A673 (cell line): ENCODE results near the gene SIM2. TPM values are rescaled to one million over a fixed set of nuclear protein-coding genes. Genes with fewer than 3 reads are reported as not detected.

ENCODE experiments used
- BruUV-seq: library from RNA; stranded (reverse); fragments of 400-500 nt; replicated peaks from 2 replicates; lab custom pipeline; 2021; lab: Mats Ljungman, UMichigan
- CTCF ChIA-PET: fragments of 300-600 bp; sonication (Branson Sonifier 250); formaldehyde crosslinking; loops from one replicate; lab custom pipeline; 2022; ENCODE audit warnings: antibody characterized with exemption; lab: Charles Lee
- POLR2A ChIA-PET: fragments of 300-600 bp; sonication (Branson Sonifier 250); formaldehyde crosslinking; loops from one replicate; lab custom pipeline; 2022; ENCODE audit warnings: antibody characterized with exemption; ENCODE audit not compliant: low non-redundant PET; lab: Charles Lee
- DNase-seq: peaks from one replicate; pipeline ENCODE4 v3.0.0-alpha.2; 2015; ENCODE audit warnings: low spot score
- H3K27ac ChIP-seq: fragments of 200-600 bp; sonication (generic); 2 replicates; pipeline ENCODE4 v1.5.1; 2016; ENCODE audit warnings: mixed run types, low read depth, mild to moderate bottlenecking, mixed read lengths, antibody characterized with exemption, low read length; ENCODE audit not compliant: poor library complexity, severe bottlenecking
- H3K27me3 ChIP-seq: fragments of 200-600 bp; sonication (generic); replicated peaks from 2 replicates; pipeline ENCODE4 v1.6.1; 2017; ENCODE audit warnings: mixed run types, low read depth, mild to moderate bottlenecking, mixed read lengths, antibody characterized with exemption, low read length; ENCODE audit not compliant: insufficient read depth, poor library complexity
- H3K36me3 ChIP-seq: fragments of 200-600 bp; sonication (generic); 2 replicates; pipeline ENCODE4 v1.6.1; 2016; ENCODE audit warnings: mixed run types, mild to moderate bottlenecking, mixed read lengths, antibody characterized with exemption, low read length; ENCODE audit not compliant: insufficient read depth, poor library complexity, severe bottlenecking
- H3K4me1 ChIP-seq: fragments of 200-600 bp; sonication (generic); 2 replicates; pipeline ENCODE4 v1.6.1; 2017; ENCODE audit warnings: mixed run types, mild to moderate bottlenecking, mixed read lengths, antibody characterized with exemption, low read length; ENCODE audit not compliant: insufficient read depth, poor library complexity, severe bottlenecking
- H3K4me3 ChIP-seq: fragments of 200-600 bp; sonication (generic); 2 replicates; pipeline ENCODE4 v1.5.1; 2016; ENCODE audit warnings: low read depth, mixed run types, mild to moderate bottlenecking, mixed read lengths, low read length; ENCODE audit not compliant: poor library complexity, severe bottlenecking
- H3K9me3 ChIP-seq: fragments of 200-600 bp; sonication (generic); 2 replicates; pipeline ENCODE4 v1.6.1; 2016; ENCODE audit warnings: mixed run types, low read depth, mild to moderate bottlenecking, mixed read lengths, antibody characterized with exemption, low read length; ENCODE audit not compliant: poor library complexity, severe bottlenecking
- EZH2 ChIP-seq: fragments of 200-600 bp; sonication (generic); IDR thresholded peaks from 2 replicates; pipeline ENCODE4 v1.6.1; 2017; ENCODE audit warnings: borderline replicate concordance, low read depth, mild to moderate bottlenecking, mixed read lengths, antibody characterized with exemption, low read length; ENCODE audit not compliant: poor library complexity, severe bottlenecking
- intact Hi-C: fragments of 100-400 bp; cut with micrococcal nuclease; formaldehyde crosslinking; loops from one replicate; pipeline ENCODE4 v1.10.0; 2022; ENCODE audit not compliant: unreplicated experiment
- total RNA-seq: library from RNA; stranded (reverse); gene quantifications from 2 replicates; pipeline ENCODE4 v1.2.3, GENCODE V29; 2021
- TF ChIP-seq, protein P1 (sequence below): fragments of 300-800, 200-600 bp; sonication (generic); conservative IDR thresholded peaks from 2 replicates; pipeline ENCODE4 v1.5.1; 2017; ENCODE audit warnings: low read depth, mild to moderate bottlenecking, antibody characterized with exemption, low read length, moderate library complexity, mixed read lengths

Gene SIM2
- total RNA-seq, 1 experiment from 2014 or later: 42.7 TPM

DNA sequence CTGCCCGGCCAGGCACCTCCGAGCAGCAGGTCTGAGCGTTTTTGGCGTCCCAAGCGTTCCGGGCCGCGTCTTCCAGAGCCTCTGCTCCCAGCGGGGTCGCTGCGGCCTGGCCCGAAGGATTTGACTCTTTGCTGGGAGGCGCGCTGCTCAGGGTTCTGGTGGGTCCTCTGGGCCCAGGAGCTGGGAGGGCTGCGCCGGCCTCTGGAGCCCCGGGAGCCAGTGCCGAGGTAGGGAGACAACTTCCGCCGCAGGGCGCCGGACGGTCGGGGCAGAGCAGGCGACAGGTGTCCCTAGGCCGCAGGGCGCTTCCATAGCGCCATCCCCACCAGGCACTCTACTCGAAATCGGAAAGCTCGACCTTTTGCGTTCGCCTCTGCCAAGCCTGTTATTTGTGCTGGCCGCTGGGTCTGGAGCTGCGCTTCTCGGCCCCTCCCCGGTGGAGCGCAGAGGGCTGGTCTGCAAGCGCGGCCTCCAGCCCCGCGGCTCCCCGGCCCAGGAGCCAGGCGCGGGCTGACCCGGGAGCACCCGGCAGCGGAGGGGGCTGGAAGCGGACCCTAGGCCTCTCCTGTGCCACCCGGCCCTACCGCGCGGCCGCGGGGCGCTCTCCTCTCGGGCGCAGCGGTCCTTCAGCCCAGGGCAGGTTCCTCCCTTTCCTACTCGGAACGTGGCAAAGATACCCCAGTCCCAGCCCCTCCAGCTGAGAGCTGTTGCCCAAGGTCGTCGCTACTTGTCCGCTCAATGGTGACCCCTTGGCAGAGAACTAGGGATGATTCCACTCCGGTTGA, 2.2 kb downstream of the SIM2 start:
- CTCF ChIA-PET: interaction anchor here (1.6 kb wide), 1 partner anchor 60 kb away, joined by 3 read pairs; no protein-coding TSS in a partner anchor
- peak overlapping the region; percentile 92 for H3K27ac ChIP-seq
- peaks cover 12% of the 10 kb centered on the region for H3K36me3 ChIP-seq
- intact Hi-C loops: loop anchor here (5.0 kb wide), 1 partner anchor 226 kb away; no protein-coding TSS in a partner anchor
- peaks cover 16% of the 10 kb centered on the region for H3K4me1 ChIP-seq
- DNase-seq: no peak
- H3K27me3 ChIP-seq: peaks cover 6% of the 10 kb centered on the region
- POLR2A ChIA-PET: interaction anchor here (0.6 kb wide), 1 partner anchor 554 kb away, joined by 4 read pairs; no protein-coding TSS in a partner anchor
- no TSS peak for BruUV-seq
- H3K9me3 ChIP-seq: no peaks in the 10 kb centered on the region
- peak overlapping the region; percentile 97 for H3K4me3 ChIP-seq
- TF ChIP-seq, protein P1, sequence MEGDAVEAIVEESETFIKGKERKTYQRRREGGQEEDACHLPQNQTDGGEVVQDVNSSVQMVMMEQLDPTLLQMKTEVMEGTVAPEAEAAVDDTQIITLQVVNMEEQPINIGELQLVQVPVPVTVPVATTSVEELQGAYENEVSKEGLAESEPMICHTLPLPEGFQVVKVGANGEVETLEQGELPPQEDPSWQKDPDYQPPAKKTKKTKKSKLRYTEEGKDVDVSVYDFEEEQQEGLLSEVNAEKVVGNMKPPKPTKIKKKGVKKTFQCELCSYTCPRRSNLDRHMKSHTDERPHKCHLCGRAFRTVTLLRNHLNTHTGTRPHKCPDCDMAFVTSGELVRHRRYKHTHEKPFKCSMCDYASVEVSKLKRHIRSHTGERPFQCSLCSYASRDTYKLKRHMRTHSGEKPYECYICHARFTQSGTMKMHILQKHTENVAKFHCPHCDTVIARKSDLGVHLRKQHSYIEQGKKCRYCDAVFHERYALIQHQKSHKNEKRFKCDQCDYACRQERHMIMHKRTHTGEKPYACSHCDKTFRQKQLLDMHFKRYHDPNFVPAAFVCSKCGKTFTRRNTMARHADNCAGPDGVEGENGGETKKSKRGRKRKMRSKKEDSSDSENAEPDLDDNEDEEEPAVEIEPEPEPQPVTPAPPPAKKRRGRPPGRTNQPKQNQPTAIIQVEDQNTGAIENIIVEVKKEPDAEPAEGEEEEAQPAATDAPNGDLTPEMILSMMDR: no peak
- TF ChIP-seq EZH2: no peak

DNA sequence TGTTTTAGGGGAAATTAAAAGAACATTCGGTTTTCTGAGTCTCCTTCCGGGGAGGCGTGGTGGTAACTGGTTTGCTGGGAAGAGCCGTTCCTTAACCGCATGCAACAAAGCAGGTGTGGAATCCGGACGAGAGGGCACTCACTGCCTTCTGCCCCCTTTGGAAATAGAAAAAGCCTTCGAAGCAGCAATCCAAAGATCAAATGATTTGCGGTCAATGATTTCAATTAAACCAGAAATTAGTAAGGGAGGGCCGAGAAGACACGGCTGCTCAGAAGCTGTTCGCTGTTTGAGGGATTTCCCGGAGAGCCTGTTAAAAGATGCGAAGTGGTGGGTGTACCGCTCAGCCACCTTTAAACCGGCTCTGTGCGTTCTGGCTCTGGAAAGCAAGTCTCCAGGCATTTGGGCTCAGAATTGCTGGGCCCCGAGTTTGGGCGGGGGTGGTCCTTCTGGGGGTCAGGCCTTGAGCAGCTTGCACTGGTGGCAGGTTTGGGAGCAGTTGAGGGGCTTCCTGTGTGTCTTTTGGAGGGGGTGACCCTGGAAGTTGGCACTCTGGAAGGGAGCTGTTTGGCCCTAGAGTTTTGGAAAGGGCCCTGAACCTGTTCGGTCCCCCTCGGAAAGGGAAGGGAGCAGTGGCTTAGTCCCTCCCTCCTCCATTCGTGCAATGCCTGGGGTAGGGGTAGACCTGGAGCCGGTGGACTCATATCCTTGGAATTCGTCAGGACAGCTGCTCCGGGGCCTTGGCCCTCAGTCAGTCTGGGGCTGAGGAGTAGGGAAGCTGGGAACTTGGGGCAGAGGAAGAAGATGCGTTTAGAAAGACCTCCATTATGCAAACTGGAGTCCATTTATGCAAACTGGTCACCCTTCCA, 3.1 kb downstream of the SIM2 start:
- BruUV-seq: TSS peak; percentile 12
- peaks cover 6% of the 10 kb centered on the region for H3K27me3 ChIP-seq
- TF ChIP-seq, protein P1: no peak
- TF ChIP-seq EZH2: no peak
- peak overlapping the region; percentile 92 for H3K27ac ChIP-seq
- ChIA-PET CTCF (interaction anchor here (0.6 to 1.6 kb wide), 3 partner anchors 61 to 260 kb away, joined by 3 to 4 read pairs (median 4); no protein-coding TSS in a partner anchor), POLR2A (no interaction called here)
- H3K36me3 ChIP-seq: peaks cover 12% of the 10 kb centered on the region
- intact Hi-C loops: loop anchor here (5.0 kb wide), 1 partner anchor 225 kb away; no protein-coding TSS in a partner anchor
- no peak for DNase-seq
- H3K9me3 ChIP-seq: no peaks in the 10 kb centered on the region
- H3K4me1 ChIP-seq: peaks cover 25% of the 10 kb centered on the region
- H3K4me3 ChIP-seq: peak overlapping the region; percentile 97

DNA sequence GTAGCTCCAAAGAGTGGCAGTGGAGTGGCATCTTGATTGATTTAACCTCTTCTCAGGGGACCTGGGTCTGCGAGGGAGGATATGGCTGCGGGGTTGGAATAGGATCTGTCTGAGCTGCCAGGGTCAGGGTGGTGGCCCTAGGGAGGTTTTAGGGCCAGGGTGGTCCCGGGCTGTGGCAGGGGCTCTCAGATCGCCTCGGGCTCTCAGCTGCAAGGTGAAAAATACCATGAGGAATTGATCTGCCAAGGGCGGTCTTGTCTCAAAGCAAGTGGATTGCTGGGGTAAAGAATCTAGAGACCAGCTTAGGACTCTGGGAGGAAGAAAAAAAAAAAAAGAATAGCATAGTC, 3.7 kb downstream of the SIM2 start:
- intact Hi-C loops: loop anchor here (5.0 kb wide), 1 partner anchor 225 kb away; no protein-coding TSS in a partner anchor
- BruUV-seq: no TSS peak
- Histone ChIP-seq H3K9me3 (no peaks in the 10 kb centered on the region), H3K27ac (peak overlapping the region; percentile 92), H3K4me3 (peak overlapping the region; percentile 97), H3K36me3 (peaks cover 12% of the 10 kb centered on the region), H3K27me3 (peaks cover 6% of the 10 kb centered on the region), H3K4me1 (peaks cover 28% of the 10 kb centered on the region)
- TF ChIP-seq EZH2: no peak
- TF ChIP-seq, protein P1: no peak
- ChIA-PET POLR2A (no interaction called here), CTCF (interaction anchor here (0.6 to 1.6 kb wide), 3 partner anchors 61 to 260 kb away, joined by 3 to 4 read pairs (median 4); no protein-coding TSS in a partner anchor)
- DNase-seq: no peak
